ENCODE data around the gene HS3ST5. TPM values are rescaled to one million over a fixed set of nuclear protein-coding genes. Genes with fewer than 3 reads are reported as not detected.

The HS3ST5 gene
- total RNA-seq, 1 donor from 2014 or later, result 0.12 TPM

DNA sequence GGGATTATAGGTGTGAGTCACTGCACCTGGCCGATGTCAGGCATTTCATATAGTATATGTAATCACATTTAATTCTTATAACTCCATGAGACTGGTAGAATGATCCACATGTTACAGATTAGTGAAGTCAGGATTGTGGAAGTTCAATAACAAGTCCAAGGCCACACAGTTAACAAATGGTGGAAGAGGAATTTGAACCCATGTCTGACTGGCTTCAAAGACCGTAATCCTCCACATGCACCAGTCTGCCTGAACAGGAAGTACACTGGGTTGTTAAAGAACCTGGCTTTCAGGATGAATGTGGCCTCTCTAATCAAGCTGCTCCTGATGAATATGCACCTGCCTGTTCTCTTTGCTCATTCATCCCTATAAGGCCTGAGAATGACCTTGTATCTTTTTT, 249.9 kb downstream of the HS3ST5 start:
- TF ChIP-seq, protein P1, sequence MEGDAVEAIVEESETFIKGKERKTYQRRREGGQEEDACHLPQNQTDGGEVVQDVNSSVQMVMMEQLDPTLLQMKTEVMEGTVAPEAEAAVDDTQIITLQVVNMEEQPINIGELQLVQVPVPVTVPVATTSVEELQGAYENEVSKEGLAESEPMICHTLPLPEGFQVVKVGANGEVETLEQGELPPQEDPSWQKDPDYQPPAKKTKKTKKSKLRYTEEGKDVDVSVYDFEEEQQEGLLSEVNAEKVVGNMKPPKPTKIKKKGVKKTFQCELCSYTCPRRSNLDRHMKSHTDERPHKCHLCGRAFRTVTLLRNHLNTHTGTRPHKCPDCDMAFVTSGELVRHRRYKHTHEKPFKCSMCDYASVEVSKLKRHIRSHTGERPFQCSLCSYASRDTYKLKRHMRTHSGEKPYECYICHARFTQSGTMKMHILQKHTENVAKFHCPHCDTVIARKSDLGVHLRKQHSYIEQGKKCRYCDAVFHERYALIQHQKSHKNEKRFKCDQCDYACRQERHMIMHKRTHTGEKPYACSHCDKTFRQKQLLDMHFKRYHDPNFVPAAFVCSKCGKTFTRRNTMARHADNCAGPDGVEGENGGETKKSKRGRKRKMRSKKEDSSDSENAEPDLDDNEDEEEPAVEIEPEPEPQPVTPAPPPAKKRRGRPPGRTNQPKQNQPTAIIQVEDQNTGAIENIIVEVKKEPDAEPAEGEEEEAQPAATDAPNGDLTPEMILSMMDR (IDR thresholded peaks at IDR 0.05), result no peak
- Histone ChIP-seq H3K27ac (no peak overlapping the region), H3K4me3 (no peak overlapping the region), H3K27me3 (ENCODE audit: low read depth) (peaks cover 10% of the 10 kb centered on the region), H3K4me1 (no peaks in the 10 kb centered on the region), H3K9me3 (no peaks in the 10 kb centered on the region), H3K36me3 (no peaks in the 10 kb centered on the region)
- DNase-seq (no peak), ATAC-seq (no peak)
- intact Hi-C loops (cut with DNase I), result no loop called here

DNA sequence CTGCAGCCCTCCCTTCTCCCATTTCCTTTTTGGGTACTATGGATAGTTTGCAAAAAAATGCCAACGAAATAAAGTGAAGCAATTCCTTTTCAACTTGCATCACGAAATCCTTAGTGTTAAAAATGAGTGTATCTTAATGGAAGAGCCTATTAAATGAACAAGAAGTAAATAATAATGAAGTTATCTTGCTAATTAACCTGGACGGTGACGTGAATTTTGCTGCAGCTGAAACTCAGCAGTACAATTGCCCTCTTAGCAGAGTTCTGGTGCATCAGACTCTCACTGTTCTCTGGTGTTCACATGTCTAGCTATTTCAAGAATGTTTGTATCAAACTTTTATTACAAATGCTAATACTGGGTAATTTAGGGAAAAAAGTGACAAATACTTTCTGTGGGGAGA, 252.2 kb downstream of the HS3ST5 start:
- Histone ChIP-seq H3K27ac (no peak overlapping the region), H3K36me3 (no peaks in the 10 kb centered on the region), H3K4me1 (no peaks in the 10 kb centered on the region), H3K9me3 (no peaks in the 10 kb centered on the region), H3K4me3 (no peak overlapping the region), H3K27me3 (ENCODE audit: low read depth) (peaks cover 10% of the 10 kb centered on the region)
- intact Hi-C loops (cut with DNase I), result no loop called here
- no peak for ATAC-seq
- TF ChIP-seq, protein P1 (IDR thresholded peaks at IDR 0.05), result no peak
- DNase-seq, result no peak

DNA sequence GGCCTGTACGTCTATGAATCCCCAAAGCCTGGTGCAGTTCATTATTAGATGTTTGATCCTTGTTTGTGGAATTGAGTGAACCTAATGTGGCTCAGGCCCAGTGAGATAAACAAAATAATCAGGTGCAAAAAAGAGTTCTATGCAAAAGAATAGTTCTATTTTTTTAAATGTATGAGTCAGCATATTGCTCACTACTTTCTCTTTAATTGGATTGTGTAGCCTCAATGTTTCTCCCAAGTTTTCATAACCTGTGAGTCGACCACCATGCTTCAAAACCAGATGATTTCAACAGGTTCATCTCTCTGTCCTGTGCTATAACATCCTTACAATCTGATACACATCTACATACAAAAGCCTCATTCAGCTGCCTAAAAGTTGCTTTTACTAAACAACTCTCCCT, 255.3 kb downstream of the HS3ST5 start:
- DNase-seq (no peak), ATAC-seq (no peak)
- H3K4me1 ChIP-seq, result no peaks in the 10 kb centered on the region
- TF ChIP-seq, protein P1 (IDR thresholded peaks at IDR 0.05), result no peak
- H3K4me3 ChIP-seq, result no peak overlapping the region
- no peak overlapping the region for H3K27ac ChIP-seq
- intact Hi-C loops (cut with DNase I), result no loop called here
- no peaks in the 10 kb centered on the region for H3K9me3 ChIP-seq
- H3K36me3 ChIP-seq, result no peaks in the 10 kb centered on the region
- H3K27me3 ChIP-seq (ENCODE audit: low read depth), result peaks cover 10% of the 10 kb centered on the region

DNA sequence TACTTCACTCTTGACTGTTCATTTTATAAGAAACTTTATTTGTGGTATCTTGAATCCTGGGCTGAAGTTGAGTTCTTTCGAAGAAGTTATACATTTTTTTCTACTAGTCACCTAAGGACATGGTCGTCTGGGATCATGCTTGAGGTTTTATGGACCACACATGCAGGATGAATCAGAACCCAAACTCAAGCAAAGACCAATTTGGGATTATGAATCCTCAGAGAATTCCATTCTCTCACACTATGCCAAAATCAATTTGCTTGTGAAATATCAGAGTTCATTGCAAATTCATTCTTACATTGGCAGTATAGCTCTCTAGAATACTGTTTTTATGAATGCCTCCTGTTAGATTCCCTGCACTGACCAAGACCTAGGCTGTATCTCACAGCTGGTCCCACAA, 257.6 kb downstream of the HS3ST5 start:
- no peaks in the 10 kb centered on the region for H3K36me3 ChIP-seq
- DNase-seq (no peak), ATAC-seq (no peak)
- H3K4me3 ChIP-seq, result no peak overlapping the region
- H3K9me3 ChIP-seq, result no peaks in the 10 kb centered on the region
- peaks cover 10% of the 10 kb centered on the region for H3K27me3 ChIP-seq (ENCODE audit: low read depth)
- TF ChIP-seq, protein P1 (IDR thresholded peaks at IDR 0.05), result no peak
- H3K27ac ChIP-seq, result no peak overlapping the region
- no peaks in the 10 kb centered on the region for H3K4me1 ChIP-seq
- intact Hi-C loops (cut with DNase I), result no loop called here

GRCh38 chr6:114084327-114084890, 258.4 kb downstream of the HS3ST5 start:
- no peak overlapping the region for H3K27ac ChIP-seq
- H3K36me3 ChIP-seq, result no peaks in the 10 kb centered on the region
- TF ChIP-seq, protein P1 (IDR thresholded peaks at IDR 0.05), result no peak
- no peaks in the 10 kb centered on the region for H3K4me1 ChIP-seq
- no peak for ATAC-seq
- intact Hi-C loops (cut with DNase I), result no loop called here
- no peak overlapping the region for H3K4me3 ChIP-seq
- DNase-seq, result no peak
- H3K9me3 ChIP-seq, result no peaks in the 10 kb centered on the region
- H3K27me3 ChIP-seq (ENCODE audit: low read depth), result peaks cover 4% of the 10 kb centered on the region
